GM13977 (cell line): Measurements from ENCODE around the gene RNF25.
"Not testable (repeated sequence)": the region's sequence is repeated elsewhere in the genome, so short reads cannot be mapped to it uniquely, and the experiment has no call there.

Experiments used
- DNase-seq: peaks from one replicate; pipeline ENCODE4 v3.0.0; 2012; ENCODE audit warnings: low spot score
- in situ Hi-C: fragments of 300-500 bp; cut with MboI; formaldehyde crosslinking; loops from one replicate; pipeline ENCODE4 v1.12.0; 2022; ENCODE audit warnings: low sequenced_read_pairs, low pct_unique_long_range_greater_than_20kb, mixed read lengths, inconsistent platforms; ENCODE audit not compliant: unreplicated experiment
- TF ChIP-seq, protein P1 (sequence below): IDR thresholded peaks from 2 replicates; pipeline ENCODE4 v1.5.1; 2012; ENCODE audit warnings: mild to moderate bottlenecking, control low read depth; ENCODE audit not compliant: insufficient read depth; ENCODE audit errors: extremely low read depth, missing control alignments

RNF25 gene

GRCh38 chr2:218687400-218688060, 15.7 kb upstream of the RNF25 start:
- peak; percentile 33 for DNase-seq
- in situ Hi-C loops, result not testable (repeated sequence)
- TF ChIP-seq, protein P1, sequence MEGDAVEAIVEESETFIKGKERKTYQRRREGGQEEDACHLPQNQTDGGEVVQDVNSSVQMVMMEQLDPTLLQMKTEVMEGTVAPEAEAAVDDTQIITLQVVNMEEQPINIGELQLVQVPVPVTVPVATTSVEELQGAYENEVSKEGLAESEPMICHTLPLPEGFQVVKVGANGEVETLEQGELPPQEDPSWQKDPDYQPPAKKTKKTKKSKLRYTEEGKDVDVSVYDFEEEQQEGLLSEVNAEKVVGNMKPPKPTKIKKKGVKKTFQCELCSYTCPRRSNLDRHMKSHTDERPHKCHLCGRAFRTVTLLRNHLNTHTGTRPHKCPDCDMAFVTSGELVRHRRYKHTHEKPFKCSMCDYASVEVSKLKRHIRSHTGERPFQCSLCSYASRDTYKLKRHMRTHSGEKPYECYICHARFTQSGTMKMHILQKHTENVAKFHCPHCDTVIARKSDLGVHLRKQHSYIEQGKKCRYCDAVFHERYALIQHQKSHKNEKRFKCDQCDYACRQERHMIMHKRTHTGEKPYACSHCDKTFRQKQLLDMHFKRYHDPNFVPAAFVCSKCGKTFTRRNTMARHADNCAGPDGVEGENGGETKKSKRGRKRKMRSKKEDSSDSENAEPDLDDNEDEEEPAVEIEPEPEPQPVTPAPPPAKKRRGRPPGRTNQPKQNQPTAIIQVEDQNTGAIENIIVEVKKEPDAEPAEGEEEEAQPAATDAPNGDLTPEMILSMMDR, result peak; percentile 47

DNA sequence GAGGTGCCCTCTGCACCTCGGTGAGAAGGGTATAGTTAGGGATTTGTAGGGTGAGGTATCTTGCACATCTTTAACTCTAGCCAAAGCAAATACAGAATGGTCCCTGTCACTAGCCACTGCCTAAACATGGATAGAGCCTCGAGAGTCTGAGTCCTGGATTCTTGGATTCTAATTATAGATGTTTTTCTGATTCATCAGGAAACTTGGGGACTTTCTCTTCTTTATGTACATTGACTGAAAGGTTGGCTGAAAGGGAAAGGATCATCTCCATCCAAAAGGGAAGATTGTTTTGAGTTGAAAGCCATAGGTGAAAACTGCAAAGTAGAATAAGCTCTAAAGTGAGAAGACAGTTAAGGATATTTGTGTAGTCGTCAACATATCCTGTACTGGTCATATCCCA, 8.3 kb upstream of the RNF25 start:
- no peak for DNase-seq
- TF ChIP-seq, protein P1, result no peak
- in situ Hi-C loops, result no loop called here

DNA sequence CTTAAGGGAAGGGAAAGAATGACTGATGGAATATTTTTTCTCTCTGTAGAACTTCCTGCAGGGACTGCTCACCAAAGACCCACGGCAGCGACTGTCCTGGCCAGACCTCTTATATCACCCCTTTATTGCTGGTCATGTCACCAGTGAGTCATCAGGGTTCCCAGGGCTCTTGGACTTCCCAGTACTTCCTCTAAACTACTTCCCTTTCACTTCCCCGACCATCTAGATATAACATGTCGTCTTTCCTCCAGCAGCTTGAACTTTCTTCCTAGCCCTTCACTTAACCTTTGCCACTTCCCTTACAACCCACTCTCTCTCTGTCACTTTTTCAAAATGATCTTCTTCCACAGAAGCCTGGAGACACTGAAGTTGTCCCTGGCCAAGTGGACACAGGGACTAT, 7.3 kb upstream of the RNF25 start:
- no peak for DNase-seq
- in situ Hi-C loops, result no loop called here
- TF ChIP-seq, protein P1, result no peak

GRCh38 chr2:218671097-218671653, 627 bp downstream of the RNF25 start:
- TF ChIP-seq, protein P1, result no peak
- in situ Hi-C loops, result loop anchor here (25.0 kb wide), 1 partner anchor 384 kb away; the partner anchor contains the start of gene TMBIM1
- no peak for DNase-seq

GRCh38 chr2:218664653-218665052, 7.1 kb downstream of the RNF25 start:
- in situ Hi-C loops, result loop anchor here (25.0 kb wide), 1 partner anchor 377 kb away; the partner anchor contains the start of gene TMBIM1
- DNase-seq, result no peak
- TF ChIP-seq, protein P1, result no peak

GRCh38 chr2:218663901-218664300, 7.9 kb downstream of the RNF25 start:
- no peak for DNase-seq
- in situ Hi-C loops, result loop anchor here (25.0 kb wide), 1 partner anchor 377 kb away; the partner anchor contains the start of gene TMBIM1
- TF ChIP-seq, protein P1, result no peak
